K562 (cell line): Measurements from ENCODE around the gene SOCS2. TPM values are rescaled to one million over a fixed set of nuclear protein-coding genes. Genes with fewer than 3 reads are reported as not detected.

ENCODE experiments used
- ATAC-seq: fragments of 200-7000 bp; cut with Tn5 transposase; 3 replicates; pipeline ENCODE4 v1.9.1; 2020; ENCODE audit warnings: moderate library complexity
- BruUV-seq: library from RNA; stranded (reverse); fragments of 400-500 nt; replicated peaks from 2 replicates; lab custom pipeline; 2021; lab: Mats Ljungman, UMichigan
- CTCF ChIA-PET: fragments of 300-600 bp; formaldehyde crosslinking; extraction: SDS; loops from one replicate; lab custom pipeline; 2021; ENCODE audit warnings: low intra/inter-chr PET ratio; lab: Yijun Ruan, JAX
- POLR2A ChIA-PET: fragments of 300-600, 350-650 bp; sonication (Branson Sonifier 250); formaldehyde crosslinking; extraction: SDS; loops from one replicate; lab custom pipeline; 2021; ENCODE audit warnings: antibody characterized with exemption, inconsistent platforms; lab: Yijun Ruan, JAX
- DNase-seq, 4 experiments: peaks; one replicate each; pipeline versions ENCODE4 v3.0.0 to v3.0.0-alpha.2; 2011 to 2018; ENCODE audit warnings: low spot score in 3 of 4, mixed read lengths in 3 of 4; ENCODE audit errors: extremely low read depth in 1 of 4
- FAIRE-seq: peaks from 2 replicates; lab custom pipeline; 2011; peaks lifted over from hg19 to GRCh38; lab: Jason Lieb, UNC
- H2AFZ ChIP-seq: 2 replicates; pipeline ENCODE4 v1.6.0; 2011; ENCODE audit warnings: low read depth, low read length, control low read depth, inconsistent platforms
- H3K27ac ChIP-seq: fragments of 200-600 bp; 3 replicates; pipeline ENCODE4 v1.8.0; 2011; ENCODE audit warnings: low read depth, mild to moderate bottlenecking, control low read depth, inconsistent platforms, low read length, moderate library complexity, mixed read lengths; ENCODE audit errors: extremely low read depth
- H3K27me3 ChIP-seq, 2 experiments: fragments of 300-600 bp in 1 of 2; 2 replicates in 1 of 2; 3 replicates in 1 of 2; pipeline versions ENCODE4 v1.6.0 to v1.8.0; 2011; ENCODE audit warnings: inconsistent platforms in 2 of 2, low read length in 2 of 2, mild to moderate bottlenecking in 1 of 2, mixed read lengths in 1 of 2, moderate library complexity in 1 of 2; ENCODE audit not compliant: control insufficient read depth in 2 of 2, insufficient read depth in 2 of 2
- H3K36me3 ChIP-seq: fragments of 300-600 bp; 3 replicates; pipeline ENCODE4 v1.8.0; 2011; ENCODE audit warnings: mild to moderate bottlenecking, low read length, inconsistent platforms; ENCODE audit not compliant: control insufficient read depth, insufficient read depth
- H3K4me1 ChIP-seq, 2 experiments: fragments of 200-600 bp in 1 of 2; replicated peaks in 1 of 2; 2 replicates in 1 of 2; 3 replicates in 1 of 2; pipeline versions ENCODE4 v1.5.1 to v1.8.0; 2011; ENCODE audit warnings: inconsistent platforms in 2 of 2, low read length in 2 of 2, mild to moderate bottlenecking in 1 of 2, mixed read lengths in 1 of 2, moderate library complexity in 1 of 2; ENCODE audit not compliant: control insufficient read depth in 2 of 2, insufficient read depth in 2 of 2
- H3K4me2 ChIP-seq: 2 replicates; pipeline ENCODE4 v1.6.1; 2011; ENCODE audit warnings: low read length, control low read depth, inconsistent platforms, mixed read lengths; ENCODE audit not compliant: insufficient read depth
- H3K4me3 ChIP-seq: fragments of 200-600 bp; sonication (generic), shearing (Covaris generic); 2 replicates; pipeline ENCODE4 v1.5.1; 2016; ENCODE audit warnings: control low read depth, inconsistent platforms
- H3K79me2 ChIP-seq: fragments of 200-600 bp; 3 replicates; pipeline ENCODE4 v1.8.0; 2011; ENCODE audit warnings: low read length, inconsistent platforms; ENCODE audit not compliant: control insufficient read depth, insufficient read depth
- H3K9ac ChIP-seq, 2 experiments: 2 replicates each; pipeline versions ENCODE4 v1.6.0 to v1.6.1; 2011; ENCODE audit warnings: low read depth in 2 of 2, low read length in 2 of 2, control low read depth in 1 of 2, inconsistent platforms in 1 of 2, mild to moderate bottlenecking in 1 of 2, mixed read lengths in 1 of 2; ENCODE audit not compliant: insufficient read depth in 1 of 2
- H3K9me1 ChIP-seq: one replicate; pipeline ENCODE4 v1.6.0; 2011; ENCODE audit warnings: inconsistent platforms, mild to moderate bottlenecking, low read length, moderate library complexity; ENCODE audit not compliant: control insufficient read depth, insufficient read depth
- H3K9me3 ChIP-seq: replicated peaks from 2 replicates; pipeline ENCODE4 v1.5.1; 2011; ENCODE audit warnings: low read depth, low read length, inconsistent platforms; ENCODE audit not compliant: control insufficient read depth, insufficient read depth
- H4K20me1 ChIP-seq: replicated peaks from 2 replicates; pipeline ENCODE4 v1.6.1; 2011; ENCODE audit warnings: low read length, inconsistent platforms, mixed read lengths; ENCODE audit not compliant: control insufficient read depth, insufficient read depth
- FOXJ2 ChIP-seq: fragments of 200-800 bp; sonication (Bioruptor generic); IDR thresholded peaks from 2 replicates; pipeline ENCODE4 v1.6.1; 2016; ENCODE audit warnings: missing genetic modification characterization, missing compliant biosample characterization
- HDAC2 ChIP-seq: fragments of 450-650 bp; IDR thresholded peaks from 2 replicates; pipeline ENCODE4 v1.6.1; 2016; ENCODE audit warnings: mild to moderate bottlenecking
- JUNB ChIP-seq: fragments of 450-650 bp; formaldehyde crosslinking; conservative IDR thresholded peaks from 2 replicates; pipeline ENCODE4 v1.4.0; 2020; ENCODE audit warnings: mild to moderate bottlenecking
- PURB ChIP-seq: sonication (generic); formaldehyde crosslinking; IDR thresholded peaks from 2 replicates; pipeline ENCODE4 v1.9.0; 2021; ENCODE audit warnings: low read depth, mild to moderate bottlenecking, missing genetic modification reagents
- TARDBP ChIP-seq: fragments of 450-650 bp; IDR thresholded peaks from 2 replicates; pipeline ENCODE4 v1.6.1; 2016
- U2AF2 ChIP-seq: fragments of 200-400 bp; formaldehyde crosslinking; optimal IDR thresholded peaks from 2 replicates; pipeline ENCODE3; 2017; ENCODE audit warnings: low read depth, mild to moderate bottlenecking, low read length
- ZFP36 ChIP-seq: fragments of 150-350 bp; IDR thresholded peaks from 2 replicates; pipeline ENCODE4 v1.6.1; 2018; ENCODE audit warnings: low read length, low read depth; ENCODE audit not compliant: partially characterized antibody
- ZNF408 ChIP-seq: fragments of 250-450 bp; sonication (Bioruptor Pico); IDR thresholded peaks from 2 replicates; pipeline ENCODE4 v1.4.0; 2020; ENCODE audit warnings: low read depth, mild to moderate bottlenecking, moderate library complexity
- ZNF583 ChIP-seq: fragments of 250-450 bp; sonication (Bioruptor Pico); IDR thresholded peaks from 2 replicates; pipeline ENCODE4 v1.4.0; 2020
- ZZZ3 ChIP-seq: fragments of 450-650 bp; IDR thresholded peaks from 2 replicates; pipeline ENCODE4 v1.6.1; 2016; ENCODE audit warnings: antibody characterized with exemption, mild to moderate bottlenecking, moderate library complexity
- WGBS: fragments of 100-300 bp; shearing (Covaris generic); methylation state at CpG from one replicate; pipeline ENCODE4 v1.1.6; 2016; ENCODE audit warnings: low coverage, mixed read lengths; ENCODE audit not compliant: insufficient coverage; ENCODE audit errors: missing lambda C conversion rate; 5-methylcytosine and 5-hydroxymethylcytosine counted together
- in situ Hi-C: fragments of 300-500 bp; cut with MboI; formaldehyde crosslinking; loops from 4 replicates; pipeline ENCODE4 v1.15.0; 2018; ENCODE audit warnings: inconsistent platforms, mixed read lengths
- intact Hi-C: fragments of 100-400 bp; cut with micrococcal nuclease; formaldehyde crosslinking; loops from 2 replicates; pipeline ENCODE4 v1.14.2; 2022
- polyA plus RNA-seq, 8 experiments: library from polyadenylated mRNA; depleted of rRNA in 4 of 8; stranded (reverse) in 5 of 8; unstranded in 3 of 8; fragments of >200 nt; fragmentation: Nextera tagmentation in 2 of 8; fragmentation: Illumina TruSeq in 1 of 8; extraction: Ambion mirVana in 2 of 8; extraction: Trizol in 1 of 8; gene quantifications; 2 replicates each; pipeline versions ENCODE4 v1.2.1 to v1.2.3, GENCODE V29; 2011 to 2014; ENCODE audit warnings: inconsistent platforms in 1 of 8, missing spikeins in 1 of 8
- total RNA-seq, 7 experiments: library from RNA; depleted of rRNA in 6 of 7; stranded (reverse); fragments of >200 nt in 6 of 7; fragmentation: Illumina TruSeq in 2 of 7; extraction: Trizol in 2 of 7; gene quantifications; 2 replicates each; pipeline versions ENCODE4 v1.2.1 to v1.2.3, GENCODE V29; 2011 to 2021; ENCODE audit warnings: low replicate concordance in 1 of 7

Gene SOCS2
- total and polyA plus RNA-seq, 9 of the 15 experiments (the other 6 are each of a cell fraction or from before 2014, with no cell fraction given) = 37.0 to 162 (median 98.7) TPM

DNA sequence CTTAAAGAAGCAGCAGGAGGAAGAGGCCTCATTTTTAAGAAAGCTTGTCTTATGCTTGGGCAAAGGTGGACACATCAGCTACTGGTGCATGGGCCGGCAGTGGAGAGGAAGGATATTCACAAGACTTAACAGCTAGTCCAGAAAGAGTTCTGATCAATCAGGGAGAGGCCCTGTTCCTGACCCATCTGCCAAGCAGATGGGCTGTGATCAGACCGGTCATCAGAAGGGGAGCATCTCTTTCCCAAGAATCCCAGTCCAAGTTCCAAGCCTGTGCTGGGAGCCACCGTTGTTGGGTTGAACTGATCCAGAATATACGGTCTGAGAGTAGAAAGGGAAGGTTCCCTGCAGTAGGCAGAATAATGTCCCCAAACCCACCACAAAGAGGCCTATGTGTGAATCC is 32.7 kb upstream of the SOCS2 start:
- no peak overlapping the region for H2AFZ ChIP-seq
- H3K4me3 ChIP-seq = no peak overlapping the region
- DNase-seq (no peak), ATAC-seq (no peak), FAIRE-seq (no peak)
- H3K27ac ChIP-seq = no peak overlapping the region
- no peak overlapping the region for H3K9ac ChIP-seq
- in situ Hi-C loops = loop anchor here (25.0 kb wide), 1 partner anchor 997 kb away; no protein-coding TSS in a partner anchor
- no peak for TF ChIP-seq U2AF2
- no peak for TF ChIP-seq ZNF408 (CRISPR knock-in tag)
- no peak for TF ChIP-seq PURB (CRISPR knock-in tag)
- TF ChIP-seq ZZZ3 = no peak
- no peak for TF ChIP-seq ZNF583 (CRISPR knock-in tag)
- no peak for TF ChIP-seq HDAC2
- no peak for TF ChIP-seq TARDBP
- TF ChIP-seq FOXJ2 (tag) = no peak
- no peak for TF ChIP-seq ZFP36
- no peak for TF ChIP-seq JUNB (CRISPR knock-in tag)
- intact Hi-C loops = no loop called here
- no peak overlapping the region for H3K4me2 ChIP-seq
- H4K20me1 ChIP-seq = no peaks in the 10 kb centered on the region
- H3K9me1 ChIP-seq = no peaks in the 10 kb centered on the region
- no TSS peak for BruUV-seq
- H3K9me3 ChIP-seq = no peaks in the 10 kb centered on the region
- no peaks in the 10 kb centered on the region; a peak in 2 of 5 replicates for H3K4me1 ChIP-seq
- no peaks in the 10 kb centered on the region for H3K36me3 ChIP-seq
- H3K79me2 ChIP-seq = no peaks in the 10 kb centered on the region
- 54% methylated on average over 4 of the region's 4 CpGs for WGBS
- POLR2A ChIA-PET = no interaction called here
- H3K27me3 ChIP-seq = no peaks in the 10 kb centered on the region
- CTCF ChIA-PET = no interaction called here
